ENCODE results near the gene ERN1. TPM values are rescaled to one million over a fixed set of nuclear protein-coding genes. Genes with fewer than 3 reads are reported as not detected.
A peak's percentile ranks its signal among the peaks of the same experiment; 100 is the strongest.

Gene ERN1
- total and polyA plus RNA-seq, 2 of the 13 experiments (the other 11 are each of a cell fraction or from before 2014, with no cell fraction given) = 6.0 to 12.7 TPM

DNA sequence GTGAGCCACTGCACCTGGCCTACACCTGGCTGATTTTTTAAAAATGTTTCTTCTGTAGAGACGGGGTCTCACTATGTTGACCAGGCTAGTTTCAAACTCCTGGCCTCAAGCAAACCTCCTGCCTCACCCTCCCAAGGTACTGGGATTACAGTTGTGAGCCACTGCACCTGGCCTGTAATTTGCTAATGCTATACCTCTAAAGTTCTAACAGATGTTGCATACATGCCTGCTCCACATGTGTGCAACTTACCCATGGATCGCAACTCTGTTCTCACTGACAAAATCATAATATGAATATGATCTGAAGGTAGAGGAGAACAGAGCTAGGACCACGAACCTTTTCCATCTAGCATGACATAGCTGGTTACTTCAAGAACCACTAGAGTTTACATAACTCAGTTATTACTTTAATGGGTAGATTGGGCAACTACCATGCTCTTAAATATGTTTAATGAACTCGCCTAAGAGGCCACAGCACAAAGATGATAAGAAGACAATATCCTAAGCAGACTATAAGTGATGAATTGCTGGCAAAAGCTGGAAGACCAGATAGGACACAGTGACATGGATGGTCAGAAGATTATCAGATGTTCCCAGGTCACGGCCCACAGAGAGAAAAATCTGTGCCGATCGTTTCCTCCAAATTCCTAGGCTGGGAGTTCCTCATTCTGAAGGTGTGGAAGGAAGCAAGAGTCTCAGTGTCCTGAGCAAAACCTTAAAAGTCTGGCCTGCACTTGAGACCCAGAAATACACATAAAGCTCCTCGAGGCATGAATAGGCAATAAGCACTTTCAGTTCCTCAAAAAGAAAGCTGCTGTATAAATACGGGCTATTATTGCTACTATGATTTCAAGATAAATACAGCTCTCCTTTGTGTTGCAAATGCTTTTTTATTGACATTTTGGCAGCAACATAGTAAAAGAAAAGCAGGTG is 55.9 kb downstream of the ERN1 start (continued):
- TF ChIP-seq ZNF557 (CRISPR knock-in tag; IDR thresholded peaks at IDR 0.05) (peak; percentile 13; the same call in 1 of the 2 replicates), SIX1 (CRISPR knock-in tag; IDR thresholded peaks at IDR 0.05; ENCODE audit: borderline replicate concordance) (no peak), HES4 (CRISPR knock-in tag; IDR thresholded peaks at IDR 0.05; ENCODE audit: borderline replicate concordance) (no peak), ZNF230 (CRISPR knock-in tag; IDR thresholded peaks at IDR 0.05) (0 out of 2 replicates have a peak, but pooled peaks have one; percentile 33), ZNF530 (CRISPR knock-in tag; IDR thresholded peaks at IDR 0.05; ENCODE audit: low read depth) (no peak), KDM1A (CRISPR knock-in tag; IDR thresholded peaks at IDR 0.05) (no peak), ZFY (CRISPR knock-in tag; IDR thresholded peaks at IDR 0.05) (peak; percentile 23; the same call in 1 of the 2 replicates), ZNF616 (CRISPR knock-in tag; IDR thresholded peaks at IDR 0.05; ENCODE audit: low read depth) (no peak), ELF4 (CRISPR knock-in tag; IDR thresholded peaks at IDR 0.05; ENCODE audit: borderline replicate concordance) (no peak)
- TF ChIP-seq, protein P1, sequence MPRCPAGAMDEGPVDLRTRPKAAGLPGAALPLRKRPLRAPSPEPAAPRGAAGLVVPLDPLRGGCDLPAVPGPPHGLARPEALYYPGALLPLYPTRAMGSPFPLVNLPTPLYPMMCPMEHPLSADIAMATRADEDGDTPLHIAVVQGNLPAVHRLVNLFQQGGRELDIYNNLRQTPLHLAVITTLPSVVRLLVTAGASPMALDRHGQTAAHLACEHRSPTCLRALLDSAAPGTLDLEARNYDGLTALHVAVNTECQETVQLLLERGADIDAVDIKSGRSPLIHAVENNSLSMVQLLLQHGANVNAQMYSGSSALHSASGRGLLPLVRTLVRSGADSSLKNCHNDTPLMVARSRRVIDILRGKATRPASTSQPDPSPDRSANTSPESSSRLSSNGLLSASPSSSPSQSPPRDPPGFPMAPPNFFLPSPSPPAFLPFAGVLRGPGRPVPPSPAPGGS (CRISPR knock-in tag; IDR thresholded peaks at IDR 0.05) = 0 out of 2 replicates have a peak, but pooled peaks have one; percentile 43
- TF ChIP-seq, protein P2, sequence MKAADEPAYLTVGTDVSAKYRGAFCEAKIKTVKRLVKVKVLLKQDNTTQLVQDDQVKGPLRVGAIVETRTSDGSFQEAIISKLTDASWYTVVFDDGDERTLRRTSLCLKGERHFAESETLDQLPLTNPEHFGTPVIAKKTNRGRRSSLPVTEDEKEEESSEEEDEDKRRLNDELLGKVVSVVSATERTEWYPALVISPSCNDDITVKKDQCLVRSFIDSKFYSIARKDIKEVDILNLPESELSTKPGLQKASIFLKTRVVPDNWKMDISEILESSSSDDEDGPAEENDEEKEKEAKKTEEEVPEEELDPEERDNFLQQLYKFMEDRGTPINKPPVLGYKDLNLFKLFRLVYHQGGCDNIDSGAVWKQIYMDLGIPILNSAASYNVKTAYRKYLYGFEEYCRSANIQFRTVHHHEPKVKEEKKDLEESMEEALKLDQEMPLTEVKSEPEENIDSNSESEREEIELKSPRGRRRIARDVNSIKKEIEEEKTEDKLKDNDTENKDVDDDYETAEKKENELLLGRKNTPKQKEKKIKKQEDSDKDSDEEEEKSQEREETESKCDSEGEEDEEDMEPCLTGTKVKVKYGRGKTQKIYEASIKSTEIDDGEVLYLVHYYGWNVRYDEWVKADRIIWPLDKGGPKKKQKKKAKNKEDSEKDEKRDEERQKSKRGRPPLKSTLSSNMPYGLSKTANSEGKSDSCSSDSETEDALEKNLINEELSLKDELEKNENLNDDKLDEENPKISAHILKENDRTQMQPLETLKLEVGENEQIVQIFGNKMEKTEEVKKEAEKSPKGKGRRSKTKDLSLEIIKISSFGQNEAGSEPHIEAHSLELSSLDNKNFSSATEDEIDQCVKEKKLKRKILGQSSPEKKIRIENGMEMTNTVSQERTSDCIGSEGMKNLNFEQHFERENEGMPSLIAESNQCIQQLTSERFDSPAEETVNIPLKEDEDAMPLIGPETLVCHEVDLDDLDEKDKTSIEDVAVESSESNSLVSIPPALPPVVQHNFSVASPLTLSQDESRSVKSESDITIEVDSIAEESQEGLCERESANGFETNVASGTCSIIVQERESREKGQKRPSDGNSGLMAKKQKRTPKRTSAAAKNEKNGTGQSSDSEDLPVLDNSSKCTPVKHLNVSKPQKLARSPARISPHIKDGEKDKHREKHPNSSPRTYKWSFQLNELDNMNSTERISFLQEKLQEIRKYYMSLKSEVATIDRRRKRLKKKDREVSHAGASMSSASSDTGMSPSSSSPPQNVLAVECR (CRISPR knock-in tag; IDR thresholded peaks at IDR 0.05; ENCODE audit: borderline replicate concordance) = 0 out of 2 replicates have a peak, but pooled peaks have one; percentile 9
- TF ChIP-seq, protein P3, sequence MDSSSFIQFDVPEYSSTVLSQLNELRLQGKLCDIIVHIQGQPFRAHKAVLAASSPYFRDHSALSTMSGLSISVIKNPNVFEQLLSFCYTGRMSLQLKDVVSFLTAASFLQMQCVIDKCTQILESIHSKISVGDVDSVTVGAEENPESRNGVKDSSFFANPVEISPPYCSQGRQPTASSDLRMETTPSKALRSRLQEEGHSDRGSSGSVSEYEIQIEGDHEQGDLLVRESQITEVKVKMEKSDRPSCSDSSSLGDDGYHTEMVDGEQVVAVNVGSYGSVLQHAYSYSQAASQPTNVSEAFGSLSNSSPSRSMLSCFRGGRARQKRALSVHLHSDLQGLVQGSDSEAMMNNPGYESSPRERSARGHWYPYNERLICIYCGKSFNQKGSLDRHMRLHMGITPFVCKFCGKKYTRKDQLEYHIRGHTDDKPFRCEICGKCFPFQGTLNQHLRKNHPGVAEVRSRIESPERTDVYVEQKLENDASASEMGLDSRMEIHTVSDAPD (CRISPR knock-in tag; IDR thresholded peaks at IDR 0.05) = no peak

Measured in HepG2 (cell line).